T-helper 22 cell (primary cell): ENCODE measurements around the gene CDKN1B.

Experiments
- DNase-seq: peaks from one replicate; pipeline ENCODE4 v3.0.0-alpha.2; 2020; ENCODE audit warnings: low read depth

Gene CDKN1B

GRCh38 chr12:12716793-12717585 is at the start of gene CDKN1B:
CDKN1B (plus strand) TSS chr12:12717368; CDS start chr12:12717840, 472 bp downstream.
- DNase-seq: peak; percentile 80

GRCh38 chr12:12668005-12668404 is 49.2 kb upstream of the CDKN1B start:
- no peak for DNase-seq

GRCh38 chr12:12669020-12669419 is 48.1 kb upstream of the CDKN1B start:
- DNase-seq: no peak

GRCh38 chr12:12671850-12672660 is 45.1 kb upstream of the CDKN1B start:
- DNase-seq: no peak

- DNase-seq: no peak
Measured at GRCh38 chr12:12673296-12673695, 43.9 kb upstream of the CDKN1B start.

GRCh38 chr12:12676605-12677004 is 40.6 kb upstream of the CDKN1B start:
- DNase-seq: no peak

GRCh38 chr12:12681061-12681765 is 36.0 kb upstream of the CDKN1B start:
- no peak for DNase-seq

GRCh38 chr12:12682284-12682683 is 34.9 kb upstream of the CDKN1B start:
- no peak for DNase-seq

GRCh38 chr12:12683136-12683697 is 34.0 kb upstream of the CDKN1B start:
- no peak for DNase-seq

GRCh38 chr12:12683725-12684124 is 33.4 kb upstream of the CDKN1B start:
- DNase-seq: no peak

- DNase-seq: no peak
Measured at GRCh38 chr12:12684375-12685106, 32.6 kb upstream of the CDKN1B start.

- no peak for DNase-seq
Measured at GRCh38 chr12:12685305-12685704, 31.9 kb upstream of the CDKN1B start.

- DNase-seq: no peak
Measured at GRCh38 chr12:12686472-12686871, 30.7 kb upstream of the CDKN1B start.

- no peak for DNase-seq
Measured at GRCh38 chr12:12686925-12687324, 30.2 kb upstream of the CDKN1B start.

- no peak for DNase-seq
Measured at GRCh38 chr12:12689647-12690300, 27.4 kb upstream of the CDKN1B start.

GRCh38 chr12:12691549-12691948 is 25.6 kb upstream of the CDKN1B start:
- no peak for DNase-seq

GRCh38 chr12:12693111-12693671 is 24.0 kb upstream of the CDKN1B start:
- no peak for DNase-seq

GRCh38 chr12:12696562-12697383 is 20.4 kb upstream of the CDKN1B start:
- peak; percentile 87 for DNase-seq

- no peak for DNase-seq
Measured at GRCh38 chr12:12699345-12699744, 17.8 kb upstream of the CDKN1B start.

- DNase-seq: no peak
Measured at GRCh38 chr12:12700254-12700653, 16.9 kb upstream of the CDKN1B start.
